ENCODE results near the gene CCL28. TPM values are rescaled to one million over a fixed set of nuclear protein-coding genes. Genes with fewer than 3 reads are reported as not detected.
"Not testable (repeated sequence)": the region's sequence is repeated elsewhere in the genome, so short reads cannot be mapped to it uniquely, and the experiment has no call there.

The CCL28 gene
- total RNA-seq, 1 donor, result 15.6 TPM

DNA sequence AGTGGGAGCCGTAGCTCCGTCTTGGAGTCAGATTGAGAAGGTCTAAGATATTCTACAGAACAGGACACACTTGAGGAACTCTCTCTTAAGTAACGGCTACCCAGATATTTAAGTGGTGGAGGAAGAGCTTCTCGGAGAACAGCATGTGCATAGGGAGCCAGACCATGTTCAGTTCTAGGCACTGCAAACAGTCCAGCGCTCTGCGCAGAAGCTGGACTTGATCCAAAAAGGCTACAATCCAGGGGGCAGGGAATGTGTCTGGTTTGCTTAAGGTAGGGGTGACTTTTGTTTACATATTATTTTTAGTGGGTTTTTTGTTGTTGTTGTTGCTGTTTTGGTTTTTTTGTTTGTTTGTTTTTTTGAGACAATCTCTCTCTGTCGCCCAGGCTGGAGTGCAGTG, 16.8 kb upstream of the CCL28 start:
- peaks cover 35% of the 10 kb centered on the region for H3K4me1 ChIP-seq (ENCODE audit: insufficient read depth, low read length)
- no peak overlapping the region for H3K27ac ChIP-seq (ENCODE audit: low read depth, low read length)
- TF ChIP-seq, protein P1, sequence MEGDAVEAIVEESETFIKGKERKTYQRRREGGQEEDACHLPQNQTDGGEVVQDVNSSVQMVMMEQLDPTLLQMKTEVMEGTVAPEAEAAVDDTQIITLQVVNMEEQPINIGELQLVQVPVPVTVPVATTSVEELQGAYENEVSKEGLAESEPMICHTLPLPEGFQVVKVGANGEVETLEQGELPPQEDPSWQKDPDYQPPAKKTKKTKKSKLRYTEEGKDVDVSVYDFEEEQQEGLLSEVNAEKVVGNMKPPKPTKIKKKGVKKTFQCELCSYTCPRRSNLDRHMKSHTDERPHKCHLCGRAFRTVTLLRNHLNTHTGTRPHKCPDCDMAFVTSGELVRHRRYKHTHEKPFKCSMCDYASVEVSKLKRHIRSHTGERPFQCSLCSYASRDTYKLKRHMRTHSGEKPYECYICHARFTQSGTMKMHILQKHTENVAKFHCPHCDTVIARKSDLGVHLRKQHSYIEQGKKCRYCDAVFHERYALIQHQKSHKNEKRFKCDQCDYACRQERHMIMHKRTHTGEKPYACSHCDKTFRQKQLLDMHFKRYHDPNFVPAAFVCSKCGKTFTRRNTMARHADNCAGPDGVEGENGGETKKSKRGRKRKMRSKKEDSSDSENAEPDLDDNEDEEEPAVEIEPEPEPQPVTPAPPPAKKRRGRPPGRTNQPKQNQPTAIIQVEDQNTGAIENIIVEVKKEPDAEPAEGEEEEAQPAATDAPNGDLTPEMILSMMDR (IDR thresholded peaks at IDR 0.05; ENCODE audit: extremely low read depth, low read depth, low read length), result no peak
- H3K9me3 ChIP-seq (ENCODE audit: low read depth, low read length), result no peaks in the 10 kb centered on the region
- no peaks in the 10 kb centered on the region for H4K20me1 ChIP-seq (ENCODE audit: insufficient read depth, low read length)
- no peaks in the 10 kb centered on the region for H3K36me3 ChIP-seq (ENCODE audit: insufficient read depth, low read length)
- no peaks in the 10 kb centered on the region for H3K27me3 ChIP-seq (ENCODE audit: insufficient read depth, low read length)
- DNase-seq (ENCODE audit: insufficient read length, low spot score, missing footprints), result no peak
- no peak overlapping the region for H3K4me2 ChIP-seq (ENCODE audit: insufficient read depth, low read length)
- no peak overlapping the region for H2AFZ ChIP-seq (ENCODE audit: low read length)
- no peaks in the 10 kb centered on the region for H3K79me2 ChIP-seq (ENCODE audit: insufficient read depth, low read length)
- no peak overlapping the region for H3K4me3 ChIP-seq (ENCODE audit: insufficient read depth, low read length)

DNA sequence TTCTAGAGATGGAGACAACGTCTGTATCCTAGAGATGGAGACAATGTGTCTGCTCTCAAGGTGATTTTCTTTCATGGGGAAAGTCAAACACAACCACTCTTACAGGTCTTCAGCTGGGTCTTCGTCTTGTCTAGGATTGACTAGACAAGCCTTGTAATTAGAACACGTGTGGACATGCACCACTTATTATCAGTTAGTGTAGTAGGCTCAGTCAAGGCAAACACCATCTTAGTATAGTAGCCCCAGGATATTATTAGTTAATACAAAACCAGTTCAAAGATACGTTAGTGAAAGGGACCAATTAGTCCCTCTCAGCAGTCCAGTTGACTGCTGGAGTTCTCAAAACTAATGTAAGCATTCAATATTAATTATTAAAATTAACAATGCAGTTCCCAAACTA, 15.1 kb upstream of the CCL28 start:
- peak overlapping the region; percentile 53 for H3K4me2 ChIP-seq (ENCODE audit: insufficient read depth, low read length)
- H3K4me3 ChIP-seq (ENCODE audit: insufficient read depth, low read length), result no peak overlapping the region
- no peaks in the 10 kb centered on the region for H3K79me2 ChIP-seq (ENCODE audit: insufficient read depth, low read length)
- peaks cover 26% of the 10 kb centered on the region for H3K4me1 ChIP-seq (ENCODE audit: insufficient read depth, low read length)
- H3K36me3 ChIP-seq (ENCODE audit: insufficient read depth, low read length), result no peaks in the 10 kb centered on the region
- H3K27ac ChIP-seq (ENCODE audit: low read depth, low read length), result no peak overlapping the region
- H3K9me3 ChIP-seq (ENCODE audit: low read depth, low read length), result no peaks in the 10 kb centered on the region
- no peak overlapping the region for H2AFZ ChIP-seq (ENCODE audit: low read length)
- no peak for DNase-seq (ENCODE audit: insufficient read length, low spot score, missing footprints)
- H4K20me1 ChIP-seq (ENCODE audit: insufficient read depth, low read length), result no peaks in the 10 kb centered on the region
- H3K27me3 ChIP-seq (ENCODE audit: insufficient read depth, low read length), result no peaks in the 10 kb centered on the region
- TF ChIP-seq, protein P1 (IDR thresholded peaks at IDR 0.05; ENCODE audit: extremely low read depth, low read depth, low read length), result no peak

DNA sequence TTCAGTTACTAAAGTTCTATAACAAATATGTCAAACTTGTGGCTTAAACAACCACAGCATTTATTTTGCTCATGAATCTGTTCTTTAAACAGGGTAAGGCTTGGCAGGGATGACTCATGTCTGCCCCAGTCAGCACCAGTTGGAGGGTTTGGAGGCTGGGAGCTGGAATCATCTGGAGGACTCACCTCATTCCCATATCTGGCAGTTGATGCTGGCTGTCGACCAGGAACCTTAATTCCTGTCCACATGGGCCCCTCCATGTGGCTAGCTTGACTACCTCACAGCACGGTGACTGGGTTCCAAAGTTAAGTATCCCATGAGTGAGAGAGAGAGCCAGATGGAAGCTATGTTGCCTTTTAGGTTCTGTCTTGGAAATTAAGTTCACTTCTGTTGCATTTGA, 13.8 kb upstream of the CCL28 start:
- peak; percentile 72 for DNase-seq (ENCODE audit: insufficient read length, low spot score, missing footprints)
- no peaks in the 10 kb centered on the region for H3K9me3 ChIP-seq (ENCODE audit: low read depth, low read length)
- peaks cover 27% of the 10 kb centered on the region for H3K4me1 ChIP-seq (ENCODE audit: insufficient read depth, low read length)
- TF ChIP-seq, protein P1 (IDR thresholded peaks at IDR 0.05; ENCODE audit: extremely low read depth, low read depth, low read length), result no peak
- H3K4me2 ChIP-seq (ENCODE audit: insufficient read depth, low read length), result peak overlapping the region; percentile 41
- H2AFZ ChIP-seq (ENCODE audit: low read length), result no peak overlapping the region
- no peaks in the 10 kb centered on the region for H3K36me3 ChIP-seq (ENCODE audit: insufficient read depth, low read length)
- H3K27ac ChIP-seq (ENCODE audit: low read depth, low read length), result peak overlapping the region; percentile 54
- H3K27me3 ChIP-seq (ENCODE audit: insufficient read depth, low read length), result no peaks in the 10 kb centered on the region
- H4K20me1 ChIP-seq (ENCODE audit: insufficient read depth, low read length), result no peaks in the 10 kb centered on the region
- H3K79me2 ChIP-seq (ENCODE audit: insufficient read depth, low read length), result no peaks in the 10 kb centered on the region
- H3K4me3 ChIP-seq (ENCODE audit: insufficient read depth, low read length), result no peak overlapping the region

DNA sequence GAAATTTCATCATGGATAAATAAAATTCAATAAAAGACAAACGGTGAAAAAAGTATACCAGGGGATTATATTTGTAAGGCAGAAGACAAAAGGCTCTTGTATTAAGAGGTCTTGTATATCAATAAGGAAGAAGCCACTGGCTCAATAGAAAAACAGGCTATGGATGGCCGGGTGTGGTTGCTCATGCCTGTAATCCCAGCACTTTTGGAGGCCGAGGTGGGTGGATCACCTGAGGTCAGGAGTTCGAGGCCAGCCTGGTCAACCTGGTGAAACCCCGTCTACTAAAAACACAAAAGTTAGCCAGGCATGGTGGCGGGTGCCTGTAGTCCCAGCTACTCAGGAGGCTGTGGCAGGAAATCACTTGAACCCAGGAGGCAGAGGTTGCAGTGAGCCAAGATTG, 10.9 kb upstream of the CCL28 start:
- not testable (repeated sequence) for H3K4me3 ChIP-seq (ENCODE audit: insufficient read depth, low read length); H3K27ac ChIP-seq (ENCODE audit: low read depth, low read length); H3K4me2 ChIP-seq (ENCODE audit: insufficient read depth, low read length); H4K20me1 ChIP-seq (ENCODE audit: insufficient read depth, low read length); H3K9me3 ChIP-seq (ENCODE audit: low read depth, low read length); H3K27me3 ChIP-seq (ENCODE audit: insufficient read depth, low read length); H3K79me2 ChIP-seq (ENCODE audit: insufficient read depth, low read length); DNase-seq (ENCODE audit: insufficient read length, low spot score, missing footprints); H2AFZ ChIP-seq (ENCODE audit: low read length); H3K36me3 ChIP-seq (ENCODE audit: insufficient read depth, low read length)
- H3K4me1 ChIP-seq (ENCODE audit: insufficient read depth, low read length), result peaks cover 22% of the 10 kb centered on the region
